ENCODE results near the gene PMFBP1.

- TF ChIP-seq POLR2AphosphoS5 (IDR thresholded peaks at IDR 0.05) = no peak
- TF ChIP-seq, protein P1, sequence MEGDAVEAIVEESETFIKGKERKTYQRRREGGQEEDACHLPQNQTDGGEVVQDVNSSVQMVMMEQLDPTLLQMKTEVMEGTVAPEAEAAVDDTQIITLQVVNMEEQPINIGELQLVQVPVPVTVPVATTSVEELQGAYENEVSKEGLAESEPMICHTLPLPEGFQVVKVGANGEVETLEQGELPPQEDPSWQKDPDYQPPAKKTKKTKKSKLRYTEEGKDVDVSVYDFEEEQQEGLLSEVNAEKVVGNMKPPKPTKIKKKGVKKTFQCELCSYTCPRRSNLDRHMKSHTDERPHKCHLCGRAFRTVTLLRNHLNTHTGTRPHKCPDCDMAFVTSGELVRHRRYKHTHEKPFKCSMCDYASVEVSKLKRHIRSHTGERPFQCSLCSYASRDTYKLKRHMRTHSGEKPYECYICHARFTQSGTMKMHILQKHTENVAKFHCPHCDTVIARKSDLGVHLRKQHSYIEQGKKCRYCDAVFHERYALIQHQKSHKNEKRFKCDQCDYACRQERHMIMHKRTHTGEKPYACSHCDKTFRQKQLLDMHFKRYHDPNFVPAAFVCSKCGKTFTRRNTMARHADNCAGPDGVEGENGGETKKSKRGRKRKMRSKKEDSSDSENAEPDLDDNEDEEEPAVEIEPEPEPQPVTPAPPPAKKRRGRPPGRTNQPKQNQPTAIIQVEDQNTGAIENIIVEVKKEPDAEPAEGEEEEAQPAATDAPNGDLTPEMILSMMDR (IDR thresholded peaks at IDR 0.05) = no peak
Measured at GRCh38 chr16:72104905-72105304, 67.0 kb downstream of the PMFBP1 start.
